Measurements from ENCODE around the gene TMSB15A. TPM values are rescaled to one million over a fixed set of nuclear protein-coding genes. Genes with fewer than 3 reads are reported as not detected.
"Not testable (repeated sequence)": the region's sequence is repeated elsewhere in the genome, so short reads cannot be mapped to it uniquely, and the experiment has no call there.

The TMSB15A gene
- total RNA-seq (2014; rRNA removed; shearing (Covaris generic); ENCODE audit: low replicate concordance) = not detected in 2 replicates

DNA sequence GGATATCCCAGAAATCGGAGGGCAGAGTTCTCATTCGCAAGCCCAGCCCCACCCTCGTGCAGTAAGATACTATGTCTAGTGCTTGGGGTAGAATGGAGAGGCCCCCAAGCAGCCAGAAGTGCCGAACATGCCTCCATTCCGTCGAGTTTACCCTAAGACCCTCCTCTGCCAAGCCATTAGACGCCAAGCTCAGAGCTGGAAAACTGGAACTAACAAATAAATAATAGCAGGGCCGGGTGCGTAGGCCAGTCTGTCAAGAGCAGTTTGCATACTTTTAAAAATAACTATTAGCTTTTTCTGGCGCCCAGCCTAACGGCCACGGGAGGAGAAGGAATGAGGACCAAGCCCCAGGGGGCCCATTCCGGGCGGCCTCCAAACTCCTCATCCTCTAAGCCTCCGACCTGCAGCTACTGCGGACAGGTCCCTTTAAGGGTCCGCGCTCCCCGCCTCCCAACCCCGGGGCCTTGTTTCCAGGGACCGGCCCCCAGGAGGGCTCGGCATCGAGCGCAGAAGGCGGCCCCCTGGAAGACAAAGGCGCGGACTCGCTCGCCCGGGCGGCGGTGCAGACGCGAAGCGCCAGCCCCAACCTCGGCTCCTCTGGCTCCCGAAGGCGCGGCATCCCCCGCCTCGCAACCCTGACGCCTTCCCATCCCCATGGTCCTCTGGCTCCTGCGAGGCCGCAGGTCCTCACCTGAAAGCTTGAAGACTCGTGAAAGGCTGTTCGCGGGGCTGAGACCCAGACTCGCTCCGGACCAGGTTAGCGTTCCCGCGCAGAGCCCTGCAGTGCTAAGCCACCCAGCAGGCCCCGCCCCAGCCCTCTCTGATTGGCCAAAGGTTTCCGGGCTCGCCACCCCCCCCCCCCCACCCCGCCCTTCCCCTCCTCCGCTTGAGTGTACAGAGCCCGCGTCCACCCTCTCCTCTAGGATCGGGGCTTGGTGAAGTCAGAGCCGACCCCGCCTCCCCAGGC, at the start of gene TMSB15A:
TMSB15A (minus strand) TSS at position 765 of the 967 bp plus-strand sequence.
- in situ Hi-C loops (cut with HindIII; ENCODE audit: low pct_unique_long_range_greater_than_20kb, low sequenced_read_pairs) = no loop called here
- DNase-seq (ENCODE audit: low read depth) = no peak

DNA sequence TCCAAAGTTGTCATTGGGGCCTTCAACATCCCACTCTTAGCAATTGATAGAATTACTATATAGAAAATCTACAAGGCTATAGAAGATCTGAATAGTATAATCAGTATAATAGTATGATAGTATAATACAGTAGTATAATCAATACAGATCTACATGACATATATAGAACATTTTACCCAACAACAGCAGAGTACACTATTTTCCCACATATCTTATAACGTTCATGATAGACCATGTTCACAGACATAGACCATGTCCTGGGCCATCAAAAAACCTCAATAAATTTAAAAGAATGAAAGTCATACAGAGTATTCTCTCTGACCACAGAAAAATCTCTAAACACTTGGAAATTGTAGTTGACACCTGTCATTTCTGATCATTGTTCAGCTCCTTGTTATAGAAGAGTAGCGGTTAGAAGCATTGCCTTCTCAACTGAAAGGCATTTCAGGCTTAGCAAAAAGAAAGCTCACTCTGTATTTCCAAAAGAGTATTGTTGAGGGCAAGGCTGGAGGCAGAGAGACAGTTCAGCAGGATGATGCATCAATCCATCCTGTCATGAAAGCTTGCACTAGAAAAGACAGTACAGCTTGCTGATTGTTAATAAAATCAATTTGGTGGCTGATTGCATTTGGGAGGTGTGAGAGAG, 44.0 kb upstream of the TMSB15A start:
- no peak for DNase-seq (ENCODE audit: low read depth)
- in situ Hi-C loops (cut with HindIII; ENCODE audit: low pct_unique_long_range_greater_than_20kb, low sequenced_read_pairs) = no loop called here

GRCh38 chrX:102558607-102559006, 42.1 kb upstream of the TMSB15A start:
- DNase-seq (ENCODE audit: low read depth) = no peak
- in situ Hi-C loops (cut with HindIII; ENCODE audit: low pct_unique_long_range_greater_than_20kb, low sequenced_read_pairs) = no loop called here

GRCh38 chrX:102548231-102548630, 31.7 kb upstream of the TMSB15A start:
- in situ Hi-C loops (cut with HindIII; ENCODE audit: low pct_unique_long_range_greater_than_20kb, low sequenced_read_pairs) = no loop called here

DNA sequence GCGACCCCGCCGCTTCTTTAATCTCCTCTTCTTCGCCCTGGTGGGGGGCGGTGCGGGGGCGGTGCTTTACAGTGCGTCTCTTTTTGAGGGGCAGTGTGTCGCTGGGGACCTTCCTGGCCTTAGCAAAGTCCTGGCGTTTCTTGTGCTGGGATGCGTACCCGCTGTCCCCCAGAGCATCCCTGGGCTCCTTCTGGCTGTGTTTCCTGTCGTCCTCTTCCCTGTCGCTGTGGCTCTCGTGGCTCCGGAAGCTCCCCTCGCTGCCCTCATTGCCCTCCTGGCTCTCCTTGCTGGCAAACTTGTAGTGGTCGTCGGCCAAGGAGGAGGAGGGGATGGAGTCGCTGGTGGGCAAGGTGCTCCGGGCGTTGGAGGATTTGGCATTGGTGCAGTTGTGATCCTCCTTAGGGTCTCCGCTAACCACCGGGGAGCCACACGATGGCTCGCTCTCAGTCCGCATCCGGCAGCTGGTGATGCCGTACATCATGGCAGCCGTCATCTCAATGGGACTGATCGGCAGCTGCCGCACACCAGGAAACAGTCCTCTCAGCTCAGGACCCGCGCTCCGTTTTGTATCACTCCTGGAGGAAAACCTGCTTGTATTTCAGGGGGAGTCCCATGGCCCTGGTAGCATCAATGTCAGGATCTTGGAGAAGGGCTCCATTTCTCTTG, 30.4 kb upstream of the TMSB15A start:
- no peak for DNase-seq (ENCODE audit: low read depth)

More at GRCh38 chrX:102548231-102548630, 31.7 kb upstream of the TMSB15A start:
- DNase-seq (ENCODE audit: low read depth) = no peak

DNA sequence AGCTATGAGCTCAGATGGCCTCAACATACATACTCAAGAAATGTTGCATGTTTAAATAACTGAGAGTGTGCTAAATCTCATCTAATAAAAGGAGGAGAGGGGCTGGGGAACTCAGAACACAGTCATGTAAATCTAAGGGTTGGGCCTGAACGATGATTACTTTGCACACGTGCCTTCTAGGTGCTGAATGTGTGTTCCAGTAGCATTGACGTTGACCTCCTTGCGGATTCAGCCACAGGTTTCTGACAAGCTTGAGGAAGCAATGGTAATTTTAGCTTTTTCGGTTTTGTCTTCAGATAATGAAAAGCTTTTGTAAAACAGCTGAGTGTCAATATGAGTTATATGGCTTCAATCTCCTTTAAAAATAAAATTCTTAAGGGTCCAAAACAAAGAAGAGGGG, 29.6 kb upstream of the TMSB15A start:
- in situ Hi-C loops (cut with HindIII; ENCODE audit: low pct_unique_long_range_greater_than_20kb, low sequenced_read_pairs); DNase-seq (ENCODE audit: low read depth): not testable (repeated sequence)

More for the DNA sequence above, 30.4 kb upstream of the TMSB15A start:
- in situ Hi-C loops (cut with HindIII; ENCODE audit: low pct_unique_long_range_greater_than_20kb, low sequenced_read_pairs) = no loop called here

DNA sequence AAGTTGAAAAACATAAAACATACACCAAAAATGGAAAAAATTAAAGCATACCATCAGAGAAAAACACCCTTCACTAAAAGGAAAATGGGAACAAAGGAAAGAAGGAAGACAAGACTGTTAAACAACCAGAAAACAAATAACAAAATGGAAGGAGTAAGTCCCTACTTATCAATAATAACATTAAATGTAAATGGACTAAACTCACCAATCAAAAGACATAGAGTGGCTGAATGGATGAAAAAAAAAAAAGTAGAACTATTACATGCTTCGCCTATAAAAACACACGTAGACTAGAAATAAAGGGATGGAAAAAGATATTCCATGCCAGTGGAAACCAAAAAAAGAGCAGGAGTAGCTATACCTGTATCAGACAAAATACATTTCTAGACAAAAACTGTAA, 19.4 kb upstream of the TMSB15A start:
- DNase-seq (ENCODE audit: low read depth) = no peak
- in situ Hi-C loops (cut with HindIII; ENCODE audit: low pct_unique_long_range_greater_than_20kb, low sequenced_read_pairs) = no loop called here

GRCh38 chrX:102517326-102517725, 787 bp upstream of the TMSB15A start:
- in situ Hi-C loops (cut with HindIII; ENCODE audit: low pct_unique_long_range_greater_than_20kb, low sequenced_read_pairs) = no loop called here
- no peak for DNase-seq (ENCODE audit: low read depth)

DNA sequence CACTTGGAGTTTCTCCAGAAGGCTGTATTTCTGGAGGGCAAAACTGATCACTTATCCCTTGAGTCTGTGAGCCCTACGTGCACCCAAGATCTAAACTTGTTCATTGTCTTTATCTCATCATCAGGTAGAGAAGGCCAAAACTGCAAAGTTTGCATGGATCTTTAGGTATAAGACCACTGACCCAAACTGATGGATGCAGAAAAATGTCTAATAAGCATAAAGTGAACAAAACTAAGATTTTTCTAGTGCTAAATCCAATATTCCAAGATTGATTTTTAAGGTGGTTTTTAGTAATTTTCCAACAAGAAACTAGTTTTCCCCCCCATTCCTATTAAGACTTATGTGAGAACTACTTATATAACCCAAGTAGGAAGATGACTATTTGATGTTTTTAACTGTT, 2.0 kb downstream of the TMSB15A start:
- no peak for DNase-seq (ENCODE audit: low read depth)
- in situ Hi-C loops (cut with HindIII; ENCODE audit: low pct_unique_long_range_greater_than_20kb, low sequenced_read_pairs) = no loop called here

DNA sequence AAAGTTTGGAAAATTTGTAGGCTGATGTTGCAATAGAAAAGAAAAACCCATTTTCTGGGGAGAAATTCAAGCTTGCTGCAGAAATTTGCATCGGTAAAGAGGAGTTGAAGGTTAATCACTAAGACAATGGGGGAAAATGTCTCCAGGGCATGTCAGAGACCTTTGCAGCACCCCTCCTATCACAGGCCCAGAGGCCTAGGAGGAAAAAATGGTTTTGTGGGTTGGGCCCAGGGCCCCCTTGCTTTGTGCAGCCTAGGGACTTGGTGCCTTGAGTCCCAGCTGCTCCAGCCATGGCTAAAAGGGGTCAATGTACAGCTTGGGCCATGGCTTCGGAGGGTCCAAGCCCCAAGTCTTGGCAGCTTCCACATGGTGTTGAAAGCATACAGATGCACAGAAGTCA, 17.8 kb downstream of the TMSB15A start:
- in situ Hi-C loops (cut with HindIII; ENCODE audit: low pct_unique_long_range_greater_than_20kb, low sequenced_read_pairs) = no loop called here
- no peak for DNase-seq (ENCODE audit: low read depth)

GRCh38 chrX:102491766-102492165, 24.8 kb downstream of the TMSB15A start:
- in situ Hi-C loops (cut with HindIII; ENCODE audit: low pct_unique_long_range_greater_than_20kb, low sequenced_read_pairs) = no loop called here

GRCh38 chrX:102478765-102479164, 37.8 kb downstream of the TMSB15A start:
- in situ Hi-C loops (cut with HindIII; ENCODE audit: low pct_unique_long_range_greater_than_20kb, low sequenced_read_pairs); DNase-seq (ENCODE audit: low read depth): not testable (repeated sequence)

More at GRCh38 chrX:102491766-102492165, 24.8 kb downstream of the TMSB15A start:
- DNase-seq (ENCODE audit: low read depth) = no peak

- in situ Hi-C loops (cut with HindIII; ENCODE audit: low pct_unique_long_range_greater_than_20kb, low sequenced_read_pairs); DNase-seq (ENCODE audit: low read depth): not testable (repeated sequence)
Measured at GRCh38 chrX:102471762-102472220, 44.7 kb downstream of the TMSB15A start, which contains the start of gene TCP11X2. Gene TCP11X2, minus strand, starts transcription at chrX:102471812.

DNA sequence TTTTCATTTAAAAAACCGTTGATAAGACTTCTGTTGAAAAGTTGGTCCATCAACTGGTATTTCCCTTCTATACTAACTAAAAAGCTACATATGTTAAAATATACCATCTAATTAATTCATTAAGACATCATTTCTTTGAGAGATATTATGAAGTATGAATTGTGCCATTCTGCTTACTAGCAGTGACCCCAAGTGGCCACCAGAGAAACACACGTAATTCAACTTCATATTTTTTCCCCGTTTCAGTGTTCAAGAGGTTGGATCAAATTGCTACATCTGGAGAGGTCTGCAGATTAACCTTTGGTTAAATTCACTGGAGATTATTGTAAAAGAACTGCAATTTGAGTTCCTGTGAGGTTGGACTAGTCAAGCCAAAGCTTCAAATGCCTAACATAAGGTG, 46.3 kb downstream of the TMSB15A start:
- DNase-seq (ENCODE audit: low read depth); in situ Hi-C loops (cut with HindIII; ENCODE audit: low pct_unique_long_range_greater_than_20kb, low sequenced_read_pairs): not testable (repeated sequence)

Other genes starting within 250 kb of the TMSB15A start
- gene NXF2B, start 76.7 kb downstream of the TMSB15A start, total RNA-seq (2014; rRNA removed; shearing (Covaris generic); ENCODE audit: low replicate concordance) = not detected in 2 replicates
- not detected in 2 replicates for gene TCP11X2, start 44.9 kb downstream of the TMSB15A start, total RNA-seq (2014; rRNA removed; shearing (Covaris generic); ENCODE audit: low replicate concordance)
- 22.1 and 33.6 TPM in 2 replicates for gene ARMCX5, start 82.8 kb upstream of the TMSB15A start, total RNA-seq (2014; rRNA removed; shearing (Covaris generic); ENCODE audit: low replicate concordance)
- gene GPRASP1, start 134.7 kb upstream of the TMSB15A start, total RNA-seq (2014; rRNA removed; shearing (Covaris generic); ENCODE audit: low replicate concordance) = not detected in 2 replicates
- gene GPRASP2, start 195.7 kb upstream of the TMSB15A start, total RNA-seq (2014; rRNA removed; shearing (Covaris generic); ENCODE audit: low replicate concordance) = 4.8 and 27.3 TPM in 2 replicates
- 0.55 and 3.3 TPM in 2 replicates for gene GPRASP3, start 204.0 kb upstream of the TMSB15A start, total RNA-seq (2014; rRNA removed; shearing (Covaris generic); ENCODE audit: low replicate concordance)